ENCODE results near the gene ZNF195. TPM values are rescaled to one million over a fixed set of nuclear protein-coding genes. Genes with fewer than 3 reads are reported as not detected.
A peak's percentile ranks its signal among the peaks of the same experiment; 100 is the strongest.

The ZNF195 gene
- total RNA-seq, 1 experiment from 2014 or later = 85.5 TPM

DNA sequence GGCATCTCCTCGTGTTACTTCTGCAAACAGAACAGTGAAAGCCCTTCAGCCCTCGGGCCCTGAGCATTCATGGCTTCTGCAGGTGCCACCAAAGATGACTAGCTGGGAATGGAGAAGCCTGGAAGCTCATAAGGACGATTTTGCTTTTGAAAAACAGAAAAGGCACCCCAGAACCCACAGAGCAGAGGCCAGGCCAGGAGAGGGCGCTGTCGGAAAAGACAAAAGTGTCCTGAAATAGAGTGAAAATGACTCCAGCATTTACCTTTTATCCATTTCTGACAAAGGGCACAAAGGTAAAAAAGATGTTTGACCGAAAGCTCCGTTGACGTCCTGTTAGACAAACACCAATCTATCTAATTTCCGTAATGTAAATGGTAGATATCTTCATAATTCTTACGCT lies 37.6 kb downstream of the ZNF195 start:
- Mint-ChIP-seq H3K4me1 (peaks cover 18% of the 10 kb centered on the region), H3K9me3 (peaks cover 16% of the 10 kb centered on the region), H3K27ac (no peak overlapping the region), H3K36me3 (peaks cover 3% of the 10 kb centered on the region; the same call in 1 of the 2 replicates), H3K27me3 (ENCODE audit: low read depth) (peaks cover 21% of the 10 kb centered on the region), H3K4me3 (no peak overlapping the region)
- ChIA-PET CTCF (interaction anchor here (0.6 to 3.0 kb wide), 26 partner anchors 10 to 456 kb away, joined by 3 to 67 read pairs (median 4); partner anchors contain the start of genes CDKN1C, NAP1L4 and ZNF195), POLR2A (no interaction called here)
- ATAC-seq (peak; percentile 70), DNase-seq (ENCODE audit: low spot score) (peak; percentile 81)
- no peak for TF ChIP-seq ELF4 (CRISPR knock-in tag; IDR thresholded peaks at IDR 0.05; ENCODE audit: low read depth)
- no peak for TF ChIP-seq GABPB1 (CRISPR knock-in tag; IDR thresholded peaks at IDR 0.05)
- TF ChIP-seq ATF1 (CRISPR knock-in tag; IDR thresholded peaks at IDR 0.05) = no peak
- TF ChIP-seq ETV6 (CRISPR knock-in tag; IDR thresholded peaks at IDR 0.05) = no peak
- TF ChIP-seq, protein P1, sequence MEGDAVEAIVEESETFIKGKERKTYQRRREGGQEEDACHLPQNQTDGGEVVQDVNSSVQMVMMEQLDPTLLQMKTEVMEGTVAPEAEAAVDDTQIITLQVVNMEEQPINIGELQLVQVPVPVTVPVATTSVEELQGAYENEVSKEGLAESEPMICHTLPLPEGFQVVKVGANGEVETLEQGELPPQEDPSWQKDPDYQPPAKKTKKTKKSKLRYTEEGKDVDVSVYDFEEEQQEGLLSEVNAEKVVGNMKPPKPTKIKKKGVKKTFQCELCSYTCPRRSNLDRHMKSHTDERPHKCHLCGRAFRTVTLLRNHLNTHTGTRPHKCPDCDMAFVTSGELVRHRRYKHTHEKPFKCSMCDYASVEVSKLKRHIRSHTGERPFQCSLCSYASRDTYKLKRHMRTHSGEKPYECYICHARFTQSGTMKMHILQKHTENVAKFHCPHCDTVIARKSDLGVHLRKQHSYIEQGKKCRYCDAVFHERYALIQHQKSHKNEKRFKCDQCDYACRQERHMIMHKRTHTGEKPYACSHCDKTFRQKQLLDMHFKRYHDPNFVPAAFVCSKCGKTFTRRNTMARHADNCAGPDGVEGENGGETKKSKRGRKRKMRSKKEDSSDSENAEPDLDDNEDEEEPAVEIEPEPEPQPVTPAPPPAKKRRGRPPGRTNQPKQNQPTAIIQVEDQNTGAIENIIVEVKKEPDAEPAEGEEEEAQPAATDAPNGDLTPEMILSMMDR (IDR thresholded peaks at IDR 0.05) = peak; percentile 82

DNA sequence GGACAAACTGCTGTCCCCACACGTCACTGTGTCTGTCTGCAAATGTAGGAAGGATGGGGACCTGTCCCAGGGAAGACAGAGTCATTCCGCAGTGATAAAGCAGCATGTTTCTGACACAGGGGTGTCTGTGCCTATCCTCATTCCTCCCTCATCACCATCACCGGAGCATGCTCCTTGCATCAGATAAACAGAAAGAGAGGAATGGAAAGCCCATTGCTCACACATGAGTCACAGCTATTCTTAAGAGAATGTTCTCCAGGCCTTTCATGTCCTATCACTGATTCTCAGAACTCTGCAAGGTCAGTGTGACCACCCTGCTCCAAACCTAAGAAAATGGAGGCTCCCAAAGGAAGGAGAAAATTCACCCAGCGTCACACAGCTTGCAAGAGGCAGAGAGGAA lies 38.9 kb downstream of the ZNF195 start:
- H3K9me3 Mint-ChIP-seq = peaks cover 12% of the 10 kb centered on the region
- no peak for DNase-seq (ENCODE audit: low spot score)
- peaks cover 7% of the 10 kb centered on the region for H3K4me1 Mint-ChIP-seq
- no peaks in the 10 kb centered on the region for H3K36me3 Mint-ChIP-seq
- ChIA-PET POLR2A (no interaction called here), CTCF (interaction anchor here (1.2 to 3.0 kb wide), 6 partner anchors 11 to 178 kb away, joined by 3 to 67 read pairs (median 16); partner anchors contain the start of gene ZNF195)
- no peak overlapping the region for H3K27ac Mint-ChIP-seq
- peaks cover 21% of the 10 kb centered on the region for H3K27me3 Mint-ChIP-seq (ENCODE audit: low read depth)
- ATAC-seq = no peak
- no peak overlapping the region for H3K4me3 Mint-ChIP-seq
- TF ChIP-seq CREB1 (CRISPR knock-in tag; IDR thresholded peaks at IDR 0.05) (no peak), ZNF671 (CRISPR knock-in tag; IDR thresholded peaks at IDR 0.05) (no peak), FOXK1 (CRISPR knock-in tag; IDR thresholded peaks at IDR 0.05) (no peak), EMX1 (CRISPR knock-in tag; IDR thresholded peaks at IDR 0.05) (no peak), ZNF416 (CRISPR knock-in tag; IDR thresholded peaks at IDR 0.05) (no peak), SOX15 (CRISPR knock-in tag; IDR thresholded peaks at IDR 0.05) (no peak), ESRRA (CRISPR knock-in tag; IDR thresholded peaks at IDR 0.05; ENCODE audit: borderline replicate concordance) (no peak), ATF1 (CRISPR knock-in tag; IDR thresholded peaks at IDR 0.05) (no peak), NFATC4 (CRISPR knock-in tag; IDR thresholded peaks at IDR 0.05) (no peak), ZNF232 (CRISPR knock-in tag; IDR thresholded peaks at IDR 0.05) (no peak), GRHL2 (CRISPR knock-in tag; IDR thresholded peaks at IDR 0.05; ENCODE audit: insufficient replicate concordance, severe bottlenecking) (no peak)
- TF ChIP-seq, protein P2, sequence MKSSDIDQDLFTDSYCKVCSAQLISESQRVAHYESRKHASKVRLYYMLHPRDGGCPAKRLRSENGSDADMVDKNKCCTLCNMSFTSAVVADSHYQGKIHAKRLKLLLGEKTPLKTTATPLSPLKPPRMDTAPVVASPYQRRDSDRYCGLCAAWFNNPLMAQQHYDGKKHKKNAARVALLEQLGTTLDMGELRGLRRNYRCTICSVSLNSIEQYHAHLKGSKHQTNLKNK (CRISPR knock-in tag; IDR thresholded peaks at IDR 0.05) = no peak
- TF ChIP-seq, protein P3, sequence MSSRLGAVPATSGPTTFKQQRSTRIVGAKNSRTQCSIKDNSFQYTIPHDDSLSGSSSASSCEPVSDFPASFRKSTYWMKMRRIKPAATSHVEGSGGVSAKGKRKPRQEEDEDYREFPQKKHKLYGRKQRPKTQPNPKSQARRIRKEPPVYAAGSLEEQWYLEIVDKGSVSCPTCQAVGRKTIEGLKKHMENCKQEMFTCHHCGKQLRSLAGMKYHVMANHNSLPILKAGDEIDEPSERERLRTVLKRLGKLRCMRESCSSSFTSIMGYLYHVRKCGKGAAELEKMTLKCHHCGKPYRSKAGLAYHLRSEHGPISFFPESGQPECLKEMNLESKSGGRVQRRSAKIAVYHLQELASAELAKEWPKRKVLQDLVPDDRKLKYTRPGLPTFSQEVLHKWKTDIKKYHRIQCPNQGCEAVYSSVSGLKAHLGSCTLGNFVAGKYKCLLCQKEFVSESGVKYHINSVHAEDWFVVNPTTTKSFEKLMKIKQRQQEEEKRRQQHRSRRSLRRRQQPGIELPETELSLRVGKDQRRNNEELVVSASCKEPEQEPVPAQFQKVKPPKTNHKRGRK (CRISPR knock-in tag; IDR thresholded peaks at IDR 0.05; ENCODE audit: borderline replicate concordance) = no peak
- TF ChIP-seq, protein P4, sequence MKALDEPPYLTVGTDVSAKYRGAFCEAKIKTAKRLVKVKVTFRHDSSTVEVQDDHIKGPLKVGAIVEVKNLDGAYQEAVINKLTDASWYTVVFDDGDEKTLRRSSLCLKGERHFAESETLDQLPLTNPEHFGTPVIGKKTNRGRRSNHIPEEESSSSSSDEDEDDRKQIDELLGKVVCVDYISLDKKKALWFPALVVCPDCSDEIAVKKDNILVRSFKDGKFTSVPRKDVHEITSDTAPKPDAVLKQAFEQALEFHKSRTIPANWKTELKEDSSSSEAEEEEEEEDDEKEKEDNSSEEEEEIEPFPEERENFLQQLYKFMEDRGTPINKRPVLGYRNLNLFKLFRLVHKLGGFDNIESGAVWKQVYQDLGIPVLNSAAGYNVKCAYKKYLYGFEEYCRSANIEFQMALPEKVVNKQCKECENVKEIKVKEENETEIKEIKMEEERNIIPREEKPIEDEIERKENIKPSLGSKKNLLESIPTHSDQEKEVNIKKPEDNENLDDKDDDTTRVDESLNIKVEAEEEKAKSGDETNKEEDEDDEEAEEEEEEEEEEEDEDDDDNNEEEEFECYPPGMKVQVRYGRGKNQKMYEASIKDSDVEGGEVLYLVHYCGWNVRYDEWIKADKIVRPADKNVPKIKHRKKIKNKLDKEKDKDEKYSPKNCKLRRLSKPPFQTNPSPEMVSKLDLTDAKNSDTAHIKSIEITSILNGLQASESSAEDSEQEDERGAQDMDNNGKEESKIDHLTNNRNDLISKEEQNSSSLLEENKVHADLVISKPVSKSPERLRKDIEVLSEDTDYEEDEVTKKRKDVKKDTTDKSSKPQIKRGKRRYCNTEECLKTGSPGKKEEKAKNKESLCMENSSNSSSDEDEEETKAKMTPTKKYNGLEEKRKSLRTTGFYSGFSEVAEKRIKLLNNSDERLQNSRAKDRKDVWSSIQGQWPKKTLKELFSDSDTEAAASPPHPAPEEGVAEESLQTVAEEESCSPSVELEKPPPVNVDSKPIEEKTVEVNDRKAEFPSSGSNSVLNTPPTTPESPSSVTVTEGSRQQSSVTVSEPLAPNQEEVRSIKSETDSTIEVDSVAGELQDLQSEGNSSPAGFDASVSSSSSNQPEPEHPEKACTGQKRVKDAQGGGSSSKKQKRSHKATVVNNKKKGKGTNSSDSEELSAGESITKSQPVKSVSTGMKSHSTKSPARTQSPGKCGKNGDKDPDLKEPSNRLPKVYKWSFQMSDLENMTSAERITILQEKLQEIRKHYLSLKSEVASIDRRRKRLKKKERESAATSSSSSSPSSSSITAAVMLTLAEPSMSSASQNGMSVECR (CRISPR knock-in tag; IDR thresholded peaks at IDR 0.05; ENCODE audit: borderline replicate concordance) = no peak
- TF ChIP-seq, protein P5, sequence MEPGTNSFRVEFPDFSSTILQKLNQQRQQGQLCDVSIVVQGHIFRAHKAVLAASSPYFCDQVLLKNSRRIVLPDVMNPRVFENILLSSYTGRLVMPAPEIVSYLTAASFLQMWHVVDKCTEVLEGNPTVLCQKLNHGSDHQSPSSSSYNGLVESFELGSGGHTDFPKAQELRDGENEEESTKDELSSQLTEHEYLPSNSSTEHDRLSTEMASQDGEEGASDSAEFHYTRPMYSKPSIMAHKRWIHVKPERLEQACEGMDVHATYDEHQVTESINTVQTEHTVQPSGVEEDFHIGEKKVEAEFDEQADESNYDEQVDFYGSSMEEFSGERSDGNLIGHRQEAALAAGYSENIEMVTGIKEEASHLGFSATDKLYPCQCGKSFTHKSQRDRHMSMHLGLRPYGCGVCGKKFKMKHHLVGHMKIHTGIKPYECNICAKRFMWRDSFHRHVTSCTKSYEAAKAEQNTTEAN (CRISPR knock-in tag; IDR thresholded peaks at IDR 0.05) = no peak
- TF ChIP-seq, protein P6, sequence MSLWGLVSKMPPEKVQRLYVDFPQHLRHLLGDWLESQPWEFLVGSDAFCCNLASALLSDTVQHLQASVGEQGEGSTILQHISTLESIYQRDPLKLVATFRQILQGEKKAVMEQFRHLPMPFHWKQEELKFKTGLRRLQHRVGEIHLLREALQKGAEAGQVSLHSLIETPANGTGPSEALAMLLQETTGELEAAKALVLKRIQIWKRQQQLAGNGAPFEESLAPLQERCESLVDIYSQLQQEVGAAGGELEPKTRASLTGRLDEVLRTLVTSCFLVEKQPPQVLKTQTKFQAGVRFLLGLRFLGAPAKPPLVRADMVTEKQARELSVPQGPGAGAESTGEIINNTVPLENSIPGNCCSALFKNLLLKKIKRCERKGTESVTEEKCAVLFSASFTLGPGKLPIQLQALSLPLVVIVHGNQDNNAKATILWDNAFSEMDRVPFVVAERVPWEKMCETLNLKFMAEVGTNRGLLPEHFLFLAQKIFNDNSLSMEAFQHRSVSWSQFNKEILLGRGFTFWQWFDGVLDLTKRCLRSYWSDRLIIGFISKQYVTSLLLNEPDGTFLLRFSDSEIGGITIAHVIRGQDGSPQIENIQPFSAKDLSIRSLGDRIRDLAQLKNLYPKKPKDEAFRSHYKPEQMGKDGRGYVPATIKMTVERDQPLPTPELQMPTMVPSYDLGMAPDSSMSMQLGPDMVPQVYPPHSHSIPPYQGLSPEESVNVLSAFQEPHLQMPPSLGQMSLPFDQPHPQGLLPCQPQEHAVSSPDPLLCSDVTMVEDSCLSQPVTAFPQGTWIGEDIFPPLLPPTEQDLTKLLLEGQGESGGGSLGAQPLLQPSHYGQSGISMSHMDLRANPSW (CRISPR knock-in tag; conservative IDR thresholded peaks at IDR 0.05; ENCODE audit: low read depth) = no peak
- TF ChIP-seq, protein P7, sequence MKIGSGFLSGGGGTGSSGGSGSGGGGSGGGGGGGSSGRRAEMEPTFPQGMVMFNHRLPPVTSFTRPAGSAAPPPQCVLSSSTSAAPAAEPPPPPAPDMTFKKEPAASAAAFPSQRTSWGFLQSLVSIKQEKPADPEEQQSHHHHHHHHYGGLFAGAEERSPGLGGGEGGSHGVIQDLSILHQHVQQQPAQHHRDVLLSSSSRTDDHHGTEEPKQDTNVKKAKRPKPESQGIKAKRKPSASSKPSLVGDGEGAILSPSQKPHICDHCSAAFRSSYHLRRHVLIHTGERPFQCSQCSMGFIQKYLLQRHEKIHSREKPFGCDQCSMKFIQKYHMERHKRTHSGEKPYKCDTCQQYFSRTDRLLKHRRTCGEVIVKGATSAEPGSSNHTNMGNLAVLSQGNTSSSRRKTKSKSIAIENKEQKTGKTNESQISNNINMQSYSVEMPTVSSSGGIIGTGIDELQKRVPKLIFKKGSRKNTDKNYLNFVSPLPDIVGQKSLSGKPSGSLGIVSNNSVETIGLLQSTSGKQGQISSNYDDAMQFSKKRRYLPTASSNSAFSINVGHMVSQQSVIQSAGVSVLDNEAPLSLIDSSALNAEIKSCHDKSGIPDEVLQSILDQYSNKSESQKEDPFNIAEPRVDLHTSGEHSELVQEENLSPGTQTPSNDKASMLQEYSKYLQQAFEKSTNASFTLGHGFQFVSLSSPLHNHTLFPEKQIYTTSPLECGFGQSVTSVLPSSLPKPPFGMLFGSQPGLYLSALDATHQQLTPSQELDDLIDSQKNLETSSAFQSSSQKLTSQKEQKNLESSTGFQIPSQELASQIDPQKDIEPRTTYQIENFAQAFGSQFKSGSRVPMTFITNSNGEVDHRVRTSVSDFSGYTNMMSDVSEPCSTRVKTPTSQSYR (CRISPR knock-in tag; IDR thresholded peaks at IDR 0.05) = no peak

All from WTC11 (cell line).